Islet of Langerhans (tissue), 1 donor: ENCODE data around the gene MAP3K12.
"Not testable (repeated sequence)": the region's sequence is repeated elsewhere in the genome, so short reads cannot be mapped to it uniquely, and the experiment has no call there.

Source experiments
- FAIRE-seq: peaks from one replicate; lab custom pipeline; 2011; peaks lifted over from hg19 to GRCh38; lab: Jason Lieb, UNC

Gene MAP3K12

GRCh38 chr12:53492830-53493609, 6.2 kb downstream of the MAP3K12 start:
- FAIRE-seq, result no peak

GRCh38 chr12:53492188-53492587, 7.1 kb downstream of the MAP3K12 start:
- no peak for FAIRE-seq

GRCh38 chr12:53489242-53489864, 9.9 kb downstream of the MAP3K12 start:
- FAIRE-seq, result no peak

GRCh38 chr12:53486736-53487487, 12.3 kb downstream of the MAP3K12 start:
- no peak for FAIRE-seq

GRCh38 chr12:53485955-53486735, 13.1 kb downstream of the MAP3K12 start:
- FAIRE-seq, result no peak

GRCh38 chr12:53484686-53485575, 14.3 kb downstream of the MAP3K12 start:
- peak; percentile 13 for FAIRE-seq

- no peak for FAIRE-seq
Observed at GRCh38 chr12:53483979-53484377, 15.3 kb downstream of the MAP3K12 start.

GRCh38 chr12:53483225-53483978, 15.9 kb downstream of the MAP3K12 start:
- no peak for FAIRE-seq

- FAIRE-seq, result no peak
Observed at GRCh38 chr12:53482626-53483168, 16.6 kb downstream of the MAP3K12 start.

GRCh38 chr12:53481939-53482586, 17.2 kb downstream of the MAP3K12 start:
- no peak for FAIRE-seq

GRCh38 chr12:53481458-53481857, 17.8 kb downstream of the MAP3K12 start:
- FAIRE-seq, result not testable (repeated sequence)

- no peak for FAIRE-seq
Observed at GRCh38 chr12:53480491-53481442, 18.5 kb downstream of the MAP3K12 start.

GRCh38 chr12:53479331-53479730, 19.9 kb downstream of the MAP3K12 start:
- FAIRE-seq, result no peak

GRCh38 chr12:53478865-53479264, 20.4 kb downstream of the MAP3K12 start:
- no peak for FAIRE-seq

GRCh38 chr12:53476769-53477209, 22.5 kb downstream of the MAP3K12 start:
- no peak for FAIRE-seq

GRCh38 chr12:53474819-53475218, 24.4 kb downstream of the MAP3K12 start:
- FAIRE-seq, result no peak

- FAIRE-seq, result no peak
Observed at GRCh38 chr12:53474077-53474476, 25.2 kb downstream of the MAP3K12 start.

- FAIRE-seq, result no peak
Observed at GRCh38 chr12:53472056-53472582, 27.1 kb downstream of the MAP3K12 start.
